RKO (cell line): Measurements from ENCODE around the gene TTC34.

ENCODE experiments used
- DNase-seq: peaks from one replicate; pipeline ENCODE4 v3.0.0-alpha.2; 2016; ENCODE audit warnings: low spot score

TTC34 gene

GRCh38 chr1:2801535-2802291, at the start of gene TTC34:
TSS of gene TTC34 (minus strand) at chr1:2801693. CDS start at chr1:2800827, 866 bp downstream.
- DNase-seq, result peak; percentile 36

- no peak for DNase-seq
These were observed 49.0 kb upstream of the TTC34 start for GRCh38 chr1:2850502-2850901.

- DNase-seq, result no peak
These were observed 46.6 kb upstream of the TTC34 start for GRCh38 chr1:2848006-2848670.

DNA sequence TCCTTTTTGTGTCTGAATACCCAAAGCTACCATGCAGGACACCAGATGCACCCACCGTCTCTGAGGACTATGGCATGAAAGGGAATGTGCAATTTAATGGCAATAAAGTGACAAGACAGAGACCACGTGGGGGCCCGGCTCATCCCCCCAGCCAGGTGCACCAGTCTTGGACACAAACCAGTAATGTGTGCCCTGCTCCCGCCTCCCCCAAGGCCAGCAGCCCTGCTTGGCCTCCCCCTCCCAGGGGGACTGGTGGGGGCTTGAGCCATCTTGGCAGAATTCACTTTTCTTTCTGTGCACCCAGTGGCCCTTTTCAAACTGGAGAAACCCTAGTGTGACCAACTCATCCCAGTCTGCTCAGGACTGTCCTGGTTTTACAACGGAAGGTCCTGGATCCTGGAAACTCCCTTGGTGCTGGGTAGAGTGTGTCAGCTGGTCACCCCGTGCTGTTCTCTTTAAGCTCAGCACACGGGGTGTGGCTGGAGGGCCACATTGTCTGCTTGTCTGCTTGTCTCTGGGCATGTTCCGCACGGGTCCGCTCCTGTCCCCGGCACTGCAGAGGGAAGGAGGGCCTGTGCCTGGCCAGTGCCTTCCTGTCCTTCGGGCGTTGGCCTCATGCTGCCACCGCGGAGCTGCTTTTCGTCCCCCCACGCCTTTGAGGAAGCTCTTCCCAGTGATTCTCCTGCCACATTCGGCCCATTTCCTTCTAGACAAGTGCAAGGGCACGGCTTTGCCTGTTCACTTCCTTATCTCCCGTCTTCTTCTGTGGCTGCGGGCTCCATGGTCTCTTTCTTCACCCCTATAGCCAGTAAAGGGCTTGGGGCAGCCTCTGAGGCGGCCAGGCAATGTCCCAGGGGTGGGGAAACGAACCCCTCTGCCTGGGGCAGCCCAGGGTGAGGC, 45.8 kb upstream of the TTC34 start:
- DNase-seq, result no peak

DNA sequence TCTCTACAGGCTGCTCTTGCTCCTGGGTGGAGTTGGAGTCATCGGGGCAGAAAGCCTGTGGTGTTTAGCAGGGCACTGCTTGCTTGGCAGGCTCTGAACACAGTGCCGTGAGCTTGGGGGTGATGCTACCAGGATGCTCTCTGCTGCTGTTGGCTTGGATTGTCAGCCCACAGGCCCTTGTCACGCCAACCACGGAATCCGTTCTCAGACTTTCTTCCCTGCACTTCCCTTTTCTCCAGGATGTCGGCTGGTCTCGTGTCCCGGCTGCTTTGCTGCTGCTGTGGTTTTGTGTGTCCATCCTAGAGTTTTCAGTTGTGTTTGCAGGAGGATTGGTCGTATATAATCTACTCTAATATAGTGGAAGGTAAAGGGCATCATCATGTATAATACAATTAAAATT, 44.4 kb upstream of the TTC34 start:
- DNase-seq, result no peak

- DNase-seq, result no peak
These were observed 38.7 kb upstream of the TTC34 start for GRCh38 chr1:2840036-2840809.

GRCh38 chr1:2837823-2838222, 36.3 kb upstream of the TTC34 start:
- DNase-seq, result no peak

DNA sequence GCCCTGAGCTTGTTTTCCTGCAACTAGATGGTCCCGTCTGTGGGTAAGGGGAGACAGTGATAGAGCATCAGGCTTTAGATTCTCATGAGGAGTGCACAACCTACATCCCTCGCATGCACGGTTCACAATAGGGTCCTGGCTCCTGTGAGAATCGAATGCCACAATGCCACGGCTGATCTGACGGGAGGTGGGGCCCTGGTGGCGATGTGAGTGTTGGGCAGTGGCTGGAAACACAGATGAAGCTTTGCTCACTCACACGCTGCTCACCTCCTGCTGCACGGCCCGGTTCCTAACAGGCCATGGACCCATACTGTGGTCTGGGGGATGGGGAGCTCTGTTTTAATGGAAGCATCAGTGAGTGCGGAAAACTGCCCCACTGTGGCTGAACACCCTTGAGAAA, 35.8 kb upstream of the TTC34 start:
- no peak for DNase-seq

- DNase-seq, result no peak
These were observed 35.0 kb upstream of the TTC34 start for GRCh38 chr1:2836333-2836970.

DNA sequence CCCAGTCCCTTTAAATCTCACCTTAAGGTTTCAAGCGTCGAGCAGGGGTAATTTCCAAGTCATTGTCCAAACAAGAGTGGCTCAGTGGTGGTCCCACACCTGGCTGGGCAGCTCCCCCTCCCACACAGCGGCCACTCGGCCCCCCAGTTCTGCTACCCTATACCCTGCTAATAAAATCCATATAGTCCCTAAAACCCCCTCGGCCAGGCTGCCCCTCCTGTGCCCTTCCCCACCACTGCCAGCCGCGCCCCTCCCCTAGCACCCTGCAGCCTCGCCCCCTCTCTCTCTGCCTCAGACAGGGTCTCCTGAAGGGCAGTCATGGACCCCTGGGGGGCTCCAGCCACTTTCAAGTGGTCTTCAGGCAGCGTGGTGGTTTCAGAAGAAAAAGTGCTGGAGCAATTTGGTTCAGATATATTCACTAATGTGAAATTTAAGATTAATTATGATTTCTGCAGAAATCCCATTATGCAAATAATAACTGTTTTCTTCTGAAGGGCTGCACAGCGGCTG, 34.2 kb upstream of the TTC34 start:
- no peak for DNase-seq

DNA sequence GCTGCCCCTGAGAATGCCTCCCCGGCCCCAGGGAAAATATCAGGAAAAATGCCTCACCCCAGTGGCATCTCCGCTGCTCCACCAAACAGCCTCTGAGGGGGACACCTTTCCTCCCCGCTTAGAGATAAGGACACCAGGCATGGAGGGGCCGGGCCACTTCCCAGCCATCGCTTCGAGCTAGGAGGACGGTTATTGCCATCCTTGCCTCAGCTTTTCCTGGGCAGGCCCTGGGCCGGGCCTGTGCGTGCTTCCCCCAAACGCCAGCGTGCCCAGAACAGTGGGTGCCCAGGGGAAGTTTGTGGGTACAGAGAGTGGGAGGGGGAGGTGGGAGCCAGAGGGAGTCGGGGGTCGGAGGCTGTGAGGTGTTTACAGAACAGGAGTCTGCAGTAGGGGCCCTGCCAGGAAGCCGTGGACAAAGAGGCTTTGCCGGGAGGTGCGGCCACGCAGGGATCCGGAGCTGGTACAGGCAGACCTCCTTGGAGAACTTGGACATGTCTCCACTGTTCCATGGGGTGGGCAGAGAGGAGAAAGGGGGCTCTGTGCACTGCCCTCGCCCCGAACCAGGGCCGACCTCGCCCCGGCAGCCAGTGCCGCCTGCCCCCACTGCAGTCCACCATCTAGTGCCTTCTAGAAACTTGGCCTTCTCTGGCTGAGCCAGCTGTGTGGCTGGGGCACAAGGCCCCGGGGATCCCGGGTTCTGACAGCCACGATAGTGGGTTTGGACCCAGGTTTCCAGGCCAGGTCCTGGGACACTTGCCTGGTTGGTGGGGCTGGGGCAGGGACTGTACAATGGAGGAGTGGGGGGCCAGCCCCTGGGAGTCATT, 33.5 kb upstream of the TTC34 start:
- DNase-seq, result no peak

- no peak for DNase-seq
These were observed 32.6 kb upstream of the TTC34 start for GRCh38 chr1:2834146-2834475.

- no peak for DNase-seq
These were observed 32.1 kb upstream of the TTC34 start for GRCh38 chr1:2833454-2834145.

GRCh38 chr1:2832506-2833453, 31.3 kb upstream of the TTC34 start:
- no peak for DNase-seq

DNA sequence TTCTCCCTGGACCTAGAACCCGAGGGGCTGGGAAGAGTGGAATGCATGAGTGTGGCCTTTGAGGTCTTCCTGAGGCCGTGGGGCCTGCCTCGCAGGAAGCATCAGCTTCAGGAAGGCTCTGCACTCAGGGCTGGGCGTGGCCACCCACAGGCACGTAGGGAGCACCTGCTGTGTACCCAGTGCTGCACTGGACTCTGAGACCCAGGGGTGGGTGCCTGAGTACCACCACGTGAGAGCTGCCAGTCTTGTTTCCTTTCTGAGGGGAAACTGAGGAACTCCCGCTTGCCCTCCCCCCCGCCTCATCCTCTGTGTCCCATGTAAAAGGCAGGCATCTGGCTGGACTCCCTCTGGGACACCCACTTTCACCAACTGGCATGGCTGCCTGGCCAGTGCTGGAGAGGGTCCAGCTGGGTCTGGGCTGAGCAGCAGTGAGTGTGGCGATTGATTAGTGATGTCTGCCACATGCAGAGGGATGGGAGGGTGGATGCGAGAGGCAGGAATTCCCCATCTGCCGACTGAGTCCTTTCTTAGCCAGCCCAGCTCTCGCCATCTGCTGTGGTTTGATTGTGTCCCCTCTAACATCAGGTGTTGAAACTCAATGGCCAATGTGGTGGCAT, 30.2 kb upstream of the TTC34 start:
- no peak for DNase-seq

DNA sequence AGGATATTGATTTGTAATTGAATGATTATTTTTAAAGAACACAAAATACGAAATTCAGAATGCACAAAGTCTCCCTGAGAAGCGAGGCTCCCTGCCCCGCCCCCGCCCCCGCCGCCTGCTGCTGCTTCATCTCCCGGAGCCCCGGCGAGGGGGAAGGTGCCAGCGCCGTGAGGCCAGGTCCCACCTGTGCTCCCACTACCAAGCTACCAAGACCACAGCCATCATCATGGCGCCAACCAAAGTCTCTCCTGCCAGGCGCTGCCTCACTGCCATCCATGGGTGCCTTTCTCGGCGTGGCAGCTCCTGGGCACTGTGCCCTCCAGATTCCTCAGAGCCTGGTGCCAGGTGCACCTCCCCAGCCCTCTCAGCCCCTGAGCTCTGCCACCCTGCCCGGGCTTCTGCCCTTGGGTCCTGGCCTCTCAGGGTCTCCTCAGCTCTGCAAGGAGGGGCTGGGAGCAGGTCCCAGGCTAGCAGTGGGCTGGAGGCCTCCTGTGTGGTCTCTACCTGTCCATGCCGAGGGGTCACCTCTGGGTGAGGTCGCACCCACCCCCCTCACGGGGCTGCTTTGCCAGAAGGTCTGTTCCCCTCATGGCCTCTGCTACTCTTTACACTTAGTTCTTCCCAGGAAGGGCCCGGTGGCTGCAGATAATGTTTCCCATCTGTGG, 29.4 kb upstream of the TTC34 start:
- no peak for DNase-seq

- DNase-seq, result no peak
These were observed 28.5 kb upstream of the TTC34 start for GRCh38 chr1:2829846-2830615.
